ENCODE results near the gene PTPA. TPM values are rescaled to one million over a fixed set of nuclear protein-coding genes. Genes with fewer than 3 reads are reported as not detected.

The PTPA gene
- polyA plus RNA-seq, 1 donor from 2014 or later = 62.8 TPM

DNA sequence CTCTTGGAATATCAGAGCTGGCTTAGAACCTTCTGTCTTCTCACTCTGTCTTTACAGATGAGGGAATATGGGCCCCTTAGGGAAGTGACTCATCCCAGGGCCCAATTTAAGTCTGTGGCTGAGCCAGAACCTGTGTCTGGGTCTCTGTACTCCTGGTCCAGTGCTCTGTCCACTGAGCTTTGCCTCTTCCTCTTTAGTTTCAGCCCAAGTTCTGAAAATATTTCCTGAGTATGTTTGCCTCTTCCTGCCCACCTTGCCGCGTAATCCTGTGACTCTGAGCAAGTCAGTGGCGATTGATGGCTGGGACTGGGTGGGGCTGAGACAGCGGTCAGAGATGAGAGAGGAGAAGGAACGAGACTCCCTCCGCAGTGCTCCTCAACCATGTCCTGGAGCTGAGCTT is 59.0 kb downstream of the PTPA start:
- Histone ChIP-seq H3K4me2 (ENCODE audit: low read length) (no peak overlapping the region), H3K9ac (ENCODE audit: low read length) (no peak overlapping the region), H3K27ac (ENCODE audit: low read length) (no peak overlapping the region), H4K20me1 (ENCODE audit: insufficient read depth) (no peaks in the 10 kb centered on the region), H3K9me2 (ENCODE audit: insufficient read depth, low read length) (no peaks in the 10 kb centered on the region), H3F3A (ENCODE audit: insufficient read depth, low read length, poor library complexity, severe bottlenecking) (no peaks in the 10 kb centered on the region), H3K9me3 (ENCODE audit: low read length) (no peaks in the 10 kb centered on the region), H2AFZ (ENCODE audit: low read depth, low read length) (no peak overlapping the region), H3K4me3 (ENCODE audit: low read length) (no peak overlapping the region), H3K27me3 (ENCODE audit: insufficient read depth, low read depth, low read length) (no peaks in the 10 kb centered on the region), H3K36me3 (ENCODE audit: insufficient read depth, low read length) (no peaks in the 10 kb centered on the region), H3K79me2 (replicated peaks; ENCODE audit: insufficient read depth, low read length) (peaks cover 2% of the 10 kb centered on the region)
- TF ChIP-seq TAF1 (IDR thresholded peaks at IDR 0.05; ENCODE audit: low read depth) = no peak
- TF ChIP-seq MXI1 (conservative IDR thresholded peaks at IDR 0.05; ENCODE audit: poor library complexity, severe bottlenecking) = no peak
- no peak for TF ChIP-seq POLR2AphosphoS5 (IDR thresholded peaks at IDR 0.05)
- no peak for TF ChIP-seq RAD21 (conservative IDR thresholded peaks at IDR 0.05)
- TF ChIP-seq SMC3 (conservative IDR thresholded peaks at IDR 0.05; ENCODE audit: poor library complexity) = no peak
- TF ChIP-seq, protein P1, sequence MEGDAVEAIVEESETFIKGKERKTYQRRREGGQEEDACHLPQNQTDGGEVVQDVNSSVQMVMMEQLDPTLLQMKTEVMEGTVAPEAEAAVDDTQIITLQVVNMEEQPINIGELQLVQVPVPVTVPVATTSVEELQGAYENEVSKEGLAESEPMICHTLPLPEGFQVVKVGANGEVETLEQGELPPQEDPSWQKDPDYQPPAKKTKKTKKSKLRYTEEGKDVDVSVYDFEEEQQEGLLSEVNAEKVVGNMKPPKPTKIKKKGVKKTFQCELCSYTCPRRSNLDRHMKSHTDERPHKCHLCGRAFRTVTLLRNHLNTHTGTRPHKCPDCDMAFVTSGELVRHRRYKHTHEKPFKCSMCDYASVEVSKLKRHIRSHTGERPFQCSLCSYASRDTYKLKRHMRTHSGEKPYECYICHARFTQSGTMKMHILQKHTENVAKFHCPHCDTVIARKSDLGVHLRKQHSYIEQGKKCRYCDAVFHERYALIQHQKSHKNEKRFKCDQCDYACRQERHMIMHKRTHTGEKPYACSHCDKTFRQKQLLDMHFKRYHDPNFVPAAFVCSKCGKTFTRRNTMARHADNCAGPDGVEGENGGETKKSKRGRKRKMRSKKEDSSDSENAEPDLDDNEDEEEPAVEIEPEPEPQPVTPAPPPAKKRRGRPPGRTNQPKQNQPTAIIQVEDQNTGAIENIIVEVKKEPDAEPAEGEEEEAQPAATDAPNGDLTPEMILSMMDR (IDR thresholded peaks at IDR 0.05; ENCODE audit: poor library complexity, severe bottlenecking) = no peak
- no peak for TF ChIP-seq EZH2 (IDR thresholded peaks at IDR 0.05; ENCODE audit: borderline replicate concordance, insufficient read depth, low read length, poor library complexity, severe bottlenecking)
- TF ChIP-seq, protein P2, sequence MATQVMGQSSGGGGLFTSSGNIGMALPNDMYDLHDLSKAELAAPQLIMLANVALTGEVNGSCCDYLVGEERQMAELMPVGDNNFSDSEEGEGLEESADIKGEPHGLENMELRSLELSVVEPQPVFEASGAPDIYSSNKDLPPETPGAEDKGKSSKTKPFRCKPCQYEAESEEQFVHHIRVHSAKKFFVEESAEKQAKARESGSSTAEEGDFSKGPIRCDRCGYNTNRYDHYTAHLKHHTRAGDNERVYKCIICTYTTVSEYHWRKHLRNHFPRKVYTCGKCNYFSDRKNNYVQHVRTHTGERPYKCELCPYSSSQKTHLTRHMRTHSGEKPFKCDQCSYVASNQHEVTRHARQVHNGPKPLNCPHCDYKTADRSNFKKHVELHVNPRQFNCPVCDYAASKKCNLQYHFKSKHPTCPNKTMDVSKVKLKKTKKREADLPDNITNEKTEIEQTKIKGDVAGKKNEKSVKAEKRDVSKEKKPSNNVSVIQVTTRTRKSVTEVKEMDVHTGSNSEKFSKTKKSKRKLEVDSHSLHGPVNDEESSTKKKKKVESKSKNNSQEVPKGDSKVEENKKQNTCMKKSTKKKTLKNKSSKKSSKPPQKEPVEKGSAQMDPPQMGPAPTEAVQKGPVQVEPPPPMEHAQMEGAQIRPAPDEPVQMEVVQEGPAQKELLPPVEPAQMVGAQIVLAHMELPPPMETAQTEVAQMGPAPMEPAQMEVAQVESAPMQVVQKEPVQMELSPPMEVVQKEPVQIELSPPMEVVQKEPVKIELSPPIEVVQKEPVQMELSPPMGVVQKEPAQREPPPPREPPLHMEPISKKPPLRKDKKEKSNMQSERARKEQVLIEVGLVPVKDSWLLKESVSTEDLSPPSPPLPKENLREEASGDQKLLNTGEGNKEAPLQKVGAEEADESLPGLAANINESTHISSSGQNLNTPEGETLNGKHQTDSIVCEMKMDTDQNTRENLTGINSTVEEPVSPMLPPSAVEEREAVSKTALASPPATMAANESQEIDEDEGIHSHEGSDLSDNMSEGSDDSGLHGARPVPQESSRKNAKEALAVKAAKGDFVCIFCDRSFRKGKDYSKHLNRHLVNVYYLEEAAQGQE (IDR thresholded peaks at IDR 0.05; ENCODE audit: borderline replicate concordance) = no peak
- TF ChIP-seq EP300 (conservative IDR thresholded peaks at IDR 0.05; ENCODE audit: poor library complexity, severe bottlenecking) = no peak

DNA sequence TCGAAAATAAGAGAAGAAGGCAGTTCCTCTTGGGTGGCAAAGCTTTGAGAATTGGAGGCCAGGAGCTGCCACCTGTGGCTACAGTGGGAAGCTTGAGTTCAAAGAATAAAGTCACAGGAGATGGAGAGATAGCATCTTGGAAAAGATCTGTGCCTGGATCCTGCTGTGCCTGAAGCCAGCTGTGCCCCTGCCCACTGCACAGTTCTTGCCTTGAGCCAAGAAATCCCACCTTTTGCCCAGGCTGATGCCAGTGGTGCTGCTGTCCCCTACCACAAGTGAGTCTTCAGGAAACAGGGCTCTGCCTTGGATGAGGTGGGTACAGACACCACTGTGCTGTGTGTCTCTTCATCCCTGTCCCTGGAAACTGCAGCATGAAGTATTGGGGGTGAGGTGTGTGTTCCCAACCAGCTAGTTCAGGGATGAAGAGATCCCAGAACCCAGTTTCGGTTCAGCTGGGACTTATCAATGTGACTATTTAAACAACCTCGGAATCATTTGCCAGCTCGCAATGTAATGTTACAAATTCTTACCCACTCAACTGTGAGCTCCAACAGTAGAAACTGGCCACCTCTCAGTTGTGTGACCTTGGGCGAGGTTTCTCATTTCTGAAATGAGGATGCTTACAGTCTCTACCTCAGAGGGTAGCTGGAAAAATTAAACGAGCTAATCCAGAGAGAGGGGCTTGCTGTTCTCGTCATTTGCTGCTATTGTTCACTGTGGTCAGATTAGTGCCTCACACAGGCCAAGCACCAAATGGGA is 61.0 kb downstream of the PTPA start:
- no peaks in the 10 kb centered on the region for H3F3A ChIP-seq (ENCODE audit: insufficient read depth, low read length, poor library complexity, severe bottlenecking)
- no peak for TF ChIP-seq POLR2AphosphoS5 (IDR thresholded peaks at IDR 0.05)
- TF ChIP-seq, protein P2 (IDR thresholded peaks at IDR 0.05; ENCODE audit: borderline replicate concordance) = no peak
- TF ChIP-seq TAF1 (IDR thresholded peaks at IDR 0.05; ENCODE audit: low read depth) = no peak
- TF ChIP-seq, protein P1 (IDR thresholded peaks at IDR 0.05; ENCODE audit: poor library complexity, severe bottlenecking) = no peak
- no peak for TF ChIP-seq SMC3 (conservative IDR thresholded peaks at IDR 0.05; ENCODE audit: poor library complexity)
- no peak for TF ChIP-seq RAD21 (conservative IDR thresholded peaks at IDR 0.05)
- TF ChIP-seq EP300 (conservative IDR thresholded peaks at IDR 0.05; ENCODE audit: poor library complexity, severe bottlenecking) = no peak
- no peak for TF ChIP-seq EZH2 (IDR thresholded peaks at IDR 0.05; ENCODE audit: borderline replicate concordance, insufficient read depth, low read length, poor library complexity, severe bottlenecking)
- no peak for TF ChIP-seq MXI1 (conservative IDR thresholded peaks at IDR 0.05; ENCODE audit: poor library complexity, severe bottlenecking)
- no peak overlapping the region for H3K4me3 ChIP-seq (ENCODE audit: low read length)
- H3K36me3 ChIP-seq (ENCODE audit: insufficient read depth, low read length) = no peaks in the 10 kb centered on the region
- peaks cover 21% of the 10 kb centered on the region for H3K79me2 ChIP-seq (replicated peaks; ENCODE audit: insufficient read depth, low read length)
- no peaks in the 10 kb centered on the region for H4K20me1 ChIP-seq (ENCODE audit: insufficient read depth)
- H2AFZ ChIP-seq (ENCODE audit: low read depth, low read length) = no peak overlapping the region
- H3K9ac ChIP-seq (ENCODE audit: low read length) = peak overlapping the region; percentile 13
- no peaks in the 10 kb centered on the region for H3K27me3 ChIP-seq (ENCODE audit: insufficient read depth, low read depth, low read length)
- H3K9me3 ChIP-seq (ENCODE audit: low read length) = no peaks in the 10 kb centered on the region
- no peaks in the 10 kb centered on the region for H3K9me2 ChIP-seq (ENCODE audit: insufficient read depth, low read length)
- H3K27ac ChIP-seq (ENCODE audit: low read length) = no peak overlapping the region
- H3K4me2 ChIP-seq (ENCODE audit: low read length) = no peak overlapping the region
